Kidney epithelial cell (primary cell): ENCODE results near the gene GLIS2. TPM values are rescaled to one million over a fixed set of nuclear protein-coding genes. Genes with fewer than 3 reads are reported as not detected.

ENCODE experiments used
- DNase-seq: peaks from one replicate; pipeline ENCODE4 v3.0.0-alpha.2; 2010; ENCODE audit warnings: low read depth
- H3K27me3 ChIP-seq: 2 replicates; pipeline ENCODE4 v1.6.0; 2011; ENCODE audit warnings: low read length; ENCODE audit not compliant: control insufficient read depth, insufficient read depth
- H3K36me3 ChIP-seq: 2 replicates; pipeline ENCODE4 v1.5.1; 2011; ENCODE audit warnings: low read length; ENCODE audit not compliant: control insufficient read depth, insufficient read depth
- H3K4me3 ChIP-seq: 2 replicates; pipeline ENCODE4 v1.5.1; 2011; ENCODE audit warnings: low read depth, mild to moderate bottlenecking, control low read depth, low read length
- total RNA-seq: library from RNA; depleted of rRNA; stranded (reverse); fragments of >200 nt; gene quantifications from 2 replicates; pipeline ENCODE4 v1.2.3, GENCODE V29; 2015
- TF ChIP-seq, protein P1 (sequence below): IDR thresholded peaks from 2 replicates; pipeline ENCODE4 v1.5.1; 2011; ENCODE audit warnings: mild to moderate bottlenecking, moderate library complexity, low read length, control low read depth, inconsistent platforms; ENCODE audit not compliant: insufficient read depth, poor library complexity, severe bottlenecking

GLIS2 gene
- total RNA-seq, 1 donor from 2014 or later, result 11.5 TPM

GRCh38 chr16:4291699-4292098, 24.2 kb upstream of the GLIS2 start:
- Histone ChIP-seq H3K4me3 (no peak overlapping the region), H3K36me3 (no peaks in the 10 kb centered on the region), H3K27me3 (no peaks in the 10 kb centered on the region)
- TF ChIP-seq, protein P1, sequence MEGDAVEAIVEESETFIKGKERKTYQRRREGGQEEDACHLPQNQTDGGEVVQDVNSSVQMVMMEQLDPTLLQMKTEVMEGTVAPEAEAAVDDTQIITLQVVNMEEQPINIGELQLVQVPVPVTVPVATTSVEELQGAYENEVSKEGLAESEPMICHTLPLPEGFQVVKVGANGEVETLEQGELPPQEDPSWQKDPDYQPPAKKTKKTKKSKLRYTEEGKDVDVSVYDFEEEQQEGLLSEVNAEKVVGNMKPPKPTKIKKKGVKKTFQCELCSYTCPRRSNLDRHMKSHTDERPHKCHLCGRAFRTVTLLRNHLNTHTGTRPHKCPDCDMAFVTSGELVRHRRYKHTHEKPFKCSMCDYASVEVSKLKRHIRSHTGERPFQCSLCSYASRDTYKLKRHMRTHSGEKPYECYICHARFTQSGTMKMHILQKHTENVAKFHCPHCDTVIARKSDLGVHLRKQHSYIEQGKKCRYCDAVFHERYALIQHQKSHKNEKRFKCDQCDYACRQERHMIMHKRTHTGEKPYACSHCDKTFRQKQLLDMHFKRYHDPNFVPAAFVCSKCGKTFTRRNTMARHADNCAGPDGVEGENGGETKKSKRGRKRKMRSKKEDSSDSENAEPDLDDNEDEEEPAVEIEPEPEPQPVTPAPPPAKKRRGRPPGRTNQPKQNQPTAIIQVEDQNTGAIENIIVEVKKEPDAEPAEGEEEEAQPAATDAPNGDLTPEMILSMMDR, result no peak
- DNase-seq, result no peak

DNA sequence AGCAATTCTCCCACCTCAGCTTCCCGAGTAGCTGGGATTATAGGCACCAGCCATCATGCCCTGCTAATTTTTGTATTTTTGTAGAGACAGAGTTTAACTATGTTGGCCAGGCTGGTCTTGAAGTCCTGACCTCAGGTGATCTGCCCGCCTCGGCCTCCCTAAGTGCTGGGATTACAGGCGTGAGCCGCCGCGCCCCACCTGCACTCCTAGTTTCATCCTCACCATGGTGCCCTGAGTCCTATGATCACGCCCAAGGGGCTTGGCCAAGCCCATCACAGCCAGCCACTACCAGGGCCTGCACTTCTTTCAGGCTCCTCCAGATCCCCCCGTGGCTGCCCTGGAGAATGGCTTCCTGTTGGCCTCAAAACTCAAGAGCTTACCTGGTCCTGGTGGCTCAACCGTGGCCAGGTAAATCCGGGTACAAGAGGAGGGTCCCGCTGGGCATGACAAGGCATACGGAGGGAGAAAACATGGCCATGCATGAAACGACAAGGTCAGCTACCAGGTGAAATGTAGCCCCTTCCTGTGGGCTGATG, 22.6 kb upstream of the GLIS2 start:
- no peaks in the 10 kb centered on the region for H3K27me3 ChIP-seq
- TF ChIP-seq, protein P1, result no peak
- no peaks in the 10 kb centered on the region for H3K36me3 ChIP-seq
- no peak for DNase-seq
- no peak overlapping the region for H3K4me3 ChIP-seq

GRCh38 chr16:4293822-4294457, 21.9 kb upstream of the GLIS2 start:
- no peaks in the 10 kb centered on the region for H3K36me3 ChIP-seq
- no peak for DNase-seq
- TF ChIP-seq, protein P1, result no peak
- no peak overlapping the region for H3K4me3 ChIP-seq
- H3K27me3 ChIP-seq, result no peaks in the 10 kb centered on the region

DNA sequence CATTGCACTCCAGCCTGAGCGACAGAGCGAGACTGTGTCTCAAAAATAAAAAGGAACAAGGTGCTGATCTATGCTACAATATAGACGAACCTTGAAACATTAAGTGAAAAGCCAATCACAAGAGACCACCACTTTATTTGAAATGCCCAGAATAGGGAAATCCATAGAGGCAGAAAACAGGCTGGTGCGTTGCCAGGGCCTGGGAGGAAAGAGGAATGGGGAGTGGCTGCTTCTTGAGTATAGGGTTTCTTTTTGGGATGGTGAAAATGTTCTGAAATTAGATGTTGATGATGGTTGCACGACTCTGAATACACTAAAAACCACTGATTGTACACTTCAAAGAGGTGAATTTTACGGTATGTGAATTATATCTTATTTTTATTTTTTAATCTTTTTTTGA, 20.3 kb upstream of the GLIS2 start:
- DNase-seq, result no peak
- no peaks in the 10 kb centered on the region for H3K36me3 ChIP-seq
- TF ChIP-seq, protein P1, result no peak
- no peak overlapping the region for H3K4me3 ChIP-seq
- no peaks in the 10 kb centered on the region for H3K27me3 ChIP-seq

- no peak for DNase-seq
- Histone ChIP-seq H3K36me3 (peaks cover 1% of the 10 kb centered on the region), H3K27me3 (no peaks in the 10 kb centered on the region), H3K4me3 (no peak overlapping the region)
- TF ChIP-seq, protein P1, result no peak
These were observed 18.4 kb upstream of the GLIS2 start for GRCh38 chr16:4297480-4297879.
